ENCODE measurements around the gene TPO. TPM values are rescaled to one million over a fixed set of nuclear protein-coding genes. Genes with fewer than 3 reads are reported as not detected.

The TPO gene
- total and polyA plus RNA-seq, 2 experiments from 2014 or later = 0.37 TPM; not detected in 1

DNA sequence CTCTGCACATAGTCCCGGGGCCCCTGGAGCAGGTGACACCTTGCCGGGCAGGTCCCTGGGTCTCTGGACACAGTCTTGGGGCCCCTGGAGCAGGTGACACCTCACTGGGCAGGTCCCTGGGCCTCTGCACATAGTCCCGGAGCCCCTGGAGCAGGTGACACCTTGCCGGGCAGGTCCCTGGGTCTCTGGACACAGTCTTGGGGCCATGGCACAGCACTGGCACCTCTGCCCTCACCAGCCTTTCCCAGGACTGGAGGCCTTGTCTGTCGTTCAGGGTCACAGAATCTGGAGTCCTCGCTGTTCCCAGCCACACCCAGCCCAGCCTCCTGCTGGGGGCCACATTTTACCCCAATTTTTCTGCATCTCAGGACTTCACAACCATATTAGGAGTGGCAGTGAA, 2.2 kb downstream of the TPO start:
- no peak for DNase-seq (ENCODE audit: low spot score)
- H3K27me3 ChIP-seq = no peaks in the 10 kb centered on the region
- 90% methylated on average over 6 of the region's 6 CpGs for WGBS (ENCODE audit: low lambda C conversion rate, missing lambda C conversion rate)
- H3K4me1 ChIP-seq (ENCODE audit: insufficient read depth) = no peaks in the 10 kb centered on the region
- no peaks in the 10 kb centered on the region for H3K79me2 ChIP-seq
- H2AFZ ChIP-seq = no peak overlapping the region
- no peak overlapping the region for H3K4me3 ChIP-seq
- H3K4me2 ChIP-seq = no peak overlapping the region
- no peaks in the 10 kb centered on the region for H3K9me2 ChIP-seq (replicated peaks; ENCODE audit: insufficient read depth)
- no peak overlapping the region for H3K27ac ChIP-seq
- H3K36me3 ChIP-seq (replicated peaks; ENCODE audit: insufficient read depth, low read depth) = no peaks in the 10 kb centered on the region
- no peak for TF ChIP-seq EZH2 (IDR thresholded peaks at IDR 0.05; ENCODE audit: borderline replicate concordance)
- no peak for TF ChIP-seq CTCF (IDR thresholded peaks at IDR 0.05; ENCODE audit: poor library complexity)
- no peak for TF ChIP-seq EZH2phosphoT487 (IDR thresholded peaks at IDR 0.05; ENCODE audit: low read depth, severe bottlenecking, unreplicated experiment)
- H4K20me1 ChIP-seq (ENCODE audit: insufficient read depth, poor library complexity, severe bottlenecking) = no peaks in the 10 kb centered on the region
- H3K9me3 ChIP-seq (ENCODE audit: low read depth) = no peaks in the 10 kb centered on the region

DNA sequence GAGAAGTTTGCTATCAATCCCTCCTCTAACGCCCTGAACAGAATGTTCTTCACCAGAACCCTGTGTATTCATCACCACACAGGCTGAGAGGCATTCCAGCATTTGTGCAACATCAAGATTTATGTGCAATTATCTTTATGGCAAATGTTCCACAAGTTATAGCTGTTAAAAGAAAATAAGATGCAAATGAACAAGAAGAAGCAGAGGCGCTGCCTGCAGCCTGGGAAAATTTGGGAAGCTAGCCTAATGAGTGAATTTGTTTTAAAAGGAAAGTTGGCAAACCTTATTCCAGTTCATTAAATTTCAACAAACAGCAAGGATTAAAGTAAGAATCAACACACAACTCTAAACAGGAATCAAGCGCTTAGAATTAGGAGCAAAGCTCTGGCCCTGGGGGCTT, 5.3 kb downstream of the TPO start:
- 80% methylated on average over 3 of the region's 3 CpGs for WGBS (ENCODE audit: low lambda C conversion rate, missing lambda C conversion rate)
- no peak overlapping the region for H3K4me3 ChIP-seq
- TF ChIP-seq EZH2phosphoT487 (IDR thresholded peaks at IDR 0.05; ENCODE audit: low read depth, severe bottlenecking, unreplicated experiment) (no peak), CTCF (IDR thresholded peaks at IDR 0.05; ENCODE audit: poor library complexity) (no peak), EZH2 (IDR thresholded peaks at IDR 0.05; ENCODE audit: borderline replicate concordance) (no peak)
- no peaks in the 10 kb centered on the region for H3K4me1 ChIP-seq (ENCODE audit: insufficient read depth)
- no peak overlapping the region for H3K27ac ChIP-seq
- H3K36me3 ChIP-seq (replicated peaks; ENCODE audit: insufficient read depth, low read depth) = no peaks in the 10 kb centered on the region
- no peak for DNase-seq (ENCODE audit: low spot score)
- H3K4me2 ChIP-seq = no peak overlapping the region
- no peak overlapping the region for H2AFZ ChIP-seq
- H3K9me2 ChIP-seq (replicated peaks; ENCODE audit: insufficient read depth) = no peaks in the 10 kb centered on the region
- H3K27me3 ChIP-seq = no peaks in the 10 kb centered on the region
- H4K20me1 ChIP-seq (ENCODE audit: insufficient read depth, poor library complexity, severe bottlenecking) = no peaks in the 10 kb centered on the region
- no peaks in the 10 kb centered on the region for H3K9me3 ChIP-seq (ENCODE audit: low read depth)
- H3K79me2 ChIP-seq = no peaks in the 10 kb centered on the region

- TF ChIP-seq EZH2 (IDR thresholded peaks at IDR 0.05; ENCODE audit: borderline replicate concordance) = no peak
- TF ChIP-seq EZH2phosphoT487 (IDR thresholded peaks at IDR 0.05; ENCODE audit: low read depth, severe bottlenecking, unreplicated experiment) = no peak
- TF ChIP-seq CTCF (IDR thresholded peaks at IDR 0.05; ENCODE audit: poor library complexity) = no peak
- no peak for DNase-seq (ENCODE audit: low spot score)
- H3K4me1 ChIP-seq (ENCODE audit: insufficient read depth) = no peaks in the 10 kb centered on the region
- no peak overlapping the region for H2AFZ ChIP-seq
- no peaks in the 10 kb centered on the region for H4K20me1 ChIP-seq (ENCODE audit: insufficient read depth, poor library complexity, severe bottlenecking)
- H3K9me2 ChIP-seq (replicated peaks; ENCODE audit: insufficient read depth) = no peaks in the 10 kb centered on the region
- WGBS (ENCODE audit: low lambda C conversion rate, missing lambda C conversion rate) = 86% methylated on average over 22 of the region's 23 CpGs
- H3K79me2 ChIP-seq = no peaks in the 10 kb centered on the region
- no peak overlapping the region for H3K4me3 ChIP-seq
- H3K36me3 ChIP-seq (replicated peaks; ENCODE audit: insufficient read depth, low read depth) = no peaks in the 10 kb centered on the region
- no peaks in the 10 kb centered on the region for H3K27me3 ChIP-seq
- no peaks in the 10 kb centered on the region for H3K9me3 ChIP-seq (ENCODE audit: low read depth)
- H3K4me2 ChIP-seq = no peak overlapping the region
- H3K27ac ChIP-seq = no peak overlapping the region
These were observed 7.7 kb downstream of the TPO start for GRCh38 chr2:1420746-1421480.

Data from hepatocyte (in vitro differentiated cells).